Measurements from ENCODE around the gene UNC5B.
"Not testable (repeated sequence)": the region's sequence is repeated elsewhere in the genome, so short reads cannot be mapped to it uniquely, and the experiment has no call there.

Gene UNC5B

GRCh38 chr10:71283876-71284275 is 71.5 kb downstream of the UNC5B start:
- ATAC-seq: no peak
- DNase-seq: no peak

DNA sequence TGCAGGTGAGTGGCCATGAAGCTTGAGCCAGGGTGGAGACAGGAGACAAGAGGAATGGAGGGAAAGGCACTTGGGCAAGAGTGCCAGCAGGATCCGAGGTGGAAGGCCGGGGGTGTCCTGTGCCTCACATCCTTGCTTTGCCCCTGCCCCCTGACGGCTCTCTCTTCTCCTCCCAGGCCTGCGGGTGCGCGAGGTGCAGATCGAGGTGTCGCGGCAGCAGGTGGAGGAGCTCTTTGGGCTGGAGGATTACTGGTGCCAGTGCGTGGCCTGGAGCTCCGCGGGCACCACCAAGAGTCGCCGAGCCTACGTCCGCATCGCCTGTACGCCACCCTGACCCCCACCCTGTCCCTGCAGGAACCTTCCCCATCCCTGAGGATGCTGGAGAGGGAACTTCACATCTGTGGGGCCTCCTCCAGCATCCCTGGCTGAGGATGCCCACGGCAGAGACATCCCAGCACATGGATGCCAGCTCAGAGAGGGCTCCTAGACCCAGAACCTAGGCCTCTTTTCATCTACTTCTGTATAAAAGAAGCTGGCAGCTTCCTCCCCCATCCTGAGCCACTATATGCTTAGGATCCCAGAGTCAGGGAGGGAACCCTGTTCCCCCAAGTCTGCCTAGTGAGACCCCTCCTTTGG is 72.3 kb downstream of the UNC5B start:
- DNase-seq: no peak
- no peak for ATAC-seq

DNA sequence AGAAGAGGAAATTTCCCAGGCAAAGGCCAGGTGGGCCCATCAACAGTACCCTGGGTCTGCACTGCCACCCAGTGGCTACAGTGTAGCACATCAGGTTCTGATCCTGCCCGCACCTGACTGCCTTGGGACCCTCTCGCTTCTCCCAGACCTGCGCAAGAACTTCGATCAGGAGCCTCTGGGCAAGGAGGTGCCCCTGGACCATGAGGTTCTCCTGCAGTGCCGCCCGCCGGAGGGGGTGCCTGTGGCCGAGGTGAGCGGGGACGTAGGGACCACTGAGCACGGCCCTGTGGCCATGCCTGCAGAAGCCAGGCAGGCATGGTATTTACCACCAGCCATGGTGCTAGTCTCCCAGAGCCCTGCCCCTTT is 72.8 kb downstream of the UNC5B start:
- DNase-seq (peak; percentile 52), ATAC-seq (peak; percentile 52)

GRCh38 chr10:71285986-71286385 is 73.6 kb downstream of the UNC5B start:
- DNase-seq (no peak), ATAC-seq (no peak)

- ATAC-seq (no peak), DNase-seq (no peak)
These were observed 74.3 kb downstream of the UNC5B start for GRCh38 chr10:71286521-71287294.

- DNase-seq: no peak
- ATAC-seq: no peak
These were observed 75.1 kb downstream of the UNC5B start for GRCh38 chr10:71287456-71287855.

- ATAC-seq (no peak), DNase-seq (no peak)
These were observed 76.1 kb downstream of the UNC5B start for GRCh38 chr10:71288461-71288860.

DNA sequence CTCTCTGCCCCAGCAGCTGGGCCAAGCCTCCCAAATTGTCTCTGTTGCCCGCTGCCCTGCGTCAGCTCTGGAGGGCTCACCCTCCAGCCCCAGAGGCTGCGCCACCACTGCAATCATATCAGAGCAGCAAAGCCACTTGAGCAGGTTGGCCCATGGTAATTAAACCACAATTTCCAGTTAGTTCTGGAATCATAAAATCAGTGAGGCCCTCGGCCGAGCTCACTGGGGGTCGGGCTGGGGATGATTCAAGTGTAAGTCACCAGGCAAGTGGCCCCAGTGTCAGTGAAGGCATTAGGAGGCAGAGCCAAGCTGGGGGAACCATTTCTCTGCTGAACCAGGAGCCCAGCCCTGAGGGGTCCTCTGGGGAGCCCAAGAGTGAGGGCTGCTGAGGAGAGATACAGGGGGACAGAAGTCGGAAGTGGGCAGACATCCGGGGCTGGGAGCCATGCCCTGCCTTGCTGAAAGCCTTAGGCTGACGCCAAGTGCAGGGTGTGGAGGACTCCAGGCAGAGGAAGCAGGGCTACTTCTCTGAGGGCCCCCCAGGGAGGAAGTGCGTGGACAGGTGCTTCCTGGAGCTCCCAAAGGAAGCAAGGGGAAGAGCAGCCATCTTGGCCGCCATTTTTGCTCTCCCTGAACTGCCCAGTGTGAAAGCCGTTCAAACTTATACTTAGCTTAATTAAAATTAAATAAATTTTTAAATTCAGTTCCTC is 77.2 kb downstream of the UNC5B start:
- ATAC-seq (no peak), DNase-seq (no peak)

DNA sequence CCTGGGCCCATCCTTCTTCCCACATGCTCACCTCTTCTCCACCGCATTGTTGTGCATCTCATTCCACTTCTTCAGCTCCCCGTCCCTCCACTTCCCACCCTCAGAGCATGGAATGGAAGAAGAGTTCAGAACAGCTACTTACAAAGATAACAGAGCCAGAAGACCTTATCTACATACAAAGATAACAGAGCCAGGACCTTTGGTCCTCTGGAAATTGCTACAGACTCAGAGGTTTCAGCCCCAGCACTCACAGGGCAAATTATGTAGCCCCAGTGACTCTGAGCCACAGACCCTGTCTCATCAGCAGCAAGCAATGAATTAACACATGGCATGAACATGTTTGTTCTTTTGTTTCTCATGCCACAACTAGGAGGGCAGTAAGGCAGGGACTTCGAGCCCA is 78.0 kb downstream of the UNC5B start:
- ATAC-seq (no peak), DNase-seq (no peak)

DNA sequence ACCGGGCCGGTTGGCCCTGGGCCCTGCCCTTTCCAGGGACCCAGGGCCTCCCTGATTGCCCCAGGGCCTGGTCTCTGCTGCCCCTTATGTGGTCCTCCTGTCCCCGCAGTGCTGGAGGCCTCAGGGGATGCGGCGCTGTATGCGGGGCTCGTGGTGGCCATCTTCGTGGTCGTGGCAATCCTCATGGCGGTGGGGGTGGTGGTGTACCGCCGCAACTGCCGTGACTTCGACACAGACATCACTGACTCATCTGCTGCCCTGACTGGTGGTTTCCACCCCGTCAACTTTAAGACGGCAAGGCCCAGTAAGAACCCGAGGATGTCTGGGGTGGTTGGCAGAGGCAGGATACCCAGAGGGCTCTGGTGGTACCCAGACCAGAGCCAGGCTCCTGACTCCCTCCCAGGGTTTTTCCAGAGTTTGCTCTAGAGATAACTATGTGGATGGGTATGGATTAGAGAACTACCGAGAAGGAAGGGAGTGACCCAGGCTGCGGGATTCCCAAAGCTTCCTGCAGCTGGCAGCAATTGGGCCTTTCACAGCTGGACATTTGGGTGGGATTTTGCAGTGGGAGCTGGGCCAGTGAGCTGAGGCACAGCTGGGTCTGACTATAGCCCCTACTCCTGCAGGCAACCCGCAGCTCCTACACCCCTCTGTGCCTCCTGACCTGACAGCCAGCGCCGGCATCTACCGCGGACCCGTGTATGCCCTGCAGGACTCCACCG is 78.6 kb downstream of the UNC5B start:
- no peak for DNase-seq
- no peak for ATAC-seq

DNA sequence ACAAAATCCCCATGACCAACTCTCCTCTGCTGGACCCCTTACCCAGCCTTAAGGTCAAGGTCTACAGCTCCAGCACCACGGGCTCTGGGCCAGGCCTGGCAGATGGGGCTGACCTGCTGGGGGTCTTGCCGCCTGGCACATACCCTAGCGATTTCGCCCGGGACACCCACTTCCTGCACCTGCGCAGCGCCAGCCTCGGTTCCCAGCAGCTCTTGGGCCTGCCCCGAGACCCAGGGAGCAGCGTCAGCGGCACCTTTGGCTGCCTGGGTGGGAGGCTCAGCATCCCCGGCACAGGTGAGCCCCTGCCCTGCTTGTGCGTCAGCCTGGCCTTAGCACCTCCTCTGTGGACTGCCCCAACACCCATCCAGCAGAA is 79.1 kb downstream of the UNC5B start:
- ATAC-seq (no peak), DNase-seq (no peak)

GRCh38 chr10:71292624-71293445 is 80.5 kb downstream of the UNC5B start:
- no peak for ATAC-seq
- DNase-seq: no peak

DNA sequence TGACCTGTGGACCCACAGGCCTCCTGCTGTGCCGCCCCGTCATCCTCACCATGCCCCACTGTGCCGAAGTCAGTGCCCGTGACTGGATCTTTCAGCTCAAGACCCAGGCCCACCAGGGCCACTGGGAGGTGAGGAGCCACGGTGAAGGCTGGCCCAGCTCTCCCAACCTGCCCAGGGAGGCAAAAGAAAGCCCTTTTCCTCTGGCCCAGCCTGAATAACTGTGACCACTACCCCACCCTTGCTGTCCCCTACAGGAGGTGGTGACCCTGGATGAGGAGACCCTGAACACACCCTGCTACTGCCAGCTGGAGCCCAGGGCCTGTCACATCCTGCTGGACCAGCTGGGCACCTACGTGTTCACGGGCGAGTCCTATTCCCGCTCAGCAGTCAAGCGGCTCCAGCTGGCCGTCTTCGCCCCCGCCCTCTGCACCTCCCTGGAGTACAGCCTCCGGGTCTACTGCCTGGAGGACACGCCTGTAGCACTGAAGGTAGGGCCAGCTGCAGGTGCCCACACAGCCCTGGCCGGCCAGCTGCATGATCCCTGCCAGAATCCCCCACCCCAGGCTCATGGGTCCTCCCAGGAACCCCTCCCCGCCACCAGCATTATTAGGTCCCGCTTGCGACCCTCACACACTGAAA is 81.2 kb downstream of the UNC5B start:
- ATAC-seq (no peak), DNase-seq (no peak)

GRCh38 chr10:71294091-71294561 is 81.8 kb downstream of the UNC5B start:
- ATAC-seq: no peak

DNA sequence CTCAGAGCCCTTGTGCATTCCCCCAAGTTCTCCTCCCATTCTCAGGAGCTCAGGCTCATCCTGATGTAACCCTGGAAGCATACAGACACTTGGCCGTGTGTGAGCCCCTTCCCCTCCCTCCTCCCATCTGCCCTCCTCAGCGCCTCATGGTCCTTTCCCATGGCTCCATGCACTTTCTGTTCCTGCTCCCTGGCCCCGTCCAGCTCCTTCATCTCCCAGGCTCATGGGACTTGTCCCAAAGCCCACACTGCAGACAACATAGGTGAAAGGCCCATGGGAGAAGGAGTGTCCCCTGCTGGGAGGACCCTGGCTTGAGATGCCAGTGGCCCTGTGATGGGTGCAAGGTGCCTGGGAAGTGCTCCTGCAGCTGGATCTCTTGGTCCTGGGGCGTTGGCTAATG is 82.5 kb downstream of the UNC5B start:
- no peak for ATAC-seq

More at GRCh38 chr10:71294091-71294561, 81.8 kb downstream of the UNC5B start:
- no peak for DNase-seq

DNA sequence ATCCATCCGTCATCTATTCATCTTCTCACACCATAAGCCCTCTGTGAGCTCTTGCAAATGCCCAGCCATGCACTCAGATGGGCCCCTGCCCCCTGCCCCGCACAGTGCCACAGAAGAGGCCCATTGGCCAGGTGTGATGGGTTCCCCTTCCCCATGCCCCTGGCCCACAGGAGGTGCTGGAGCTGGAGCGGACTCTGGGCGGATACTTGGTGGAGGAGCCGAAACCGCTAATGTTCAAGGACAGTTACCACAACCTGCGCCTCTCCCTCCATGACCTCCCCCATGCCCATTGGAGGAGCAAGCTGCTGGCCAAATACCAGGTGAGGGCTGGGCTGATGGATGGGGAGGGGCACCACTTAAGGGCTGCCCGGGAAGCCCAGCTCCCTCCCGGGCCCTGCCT is 83.3 kb downstream of the UNC5B start:
- DNase-seq (no peak), ATAC-seq (no peak)

More for the DNA sequence above, 82.5 kb downstream of the UNC5B start:
- DNase-seq: no peak

DNA sequence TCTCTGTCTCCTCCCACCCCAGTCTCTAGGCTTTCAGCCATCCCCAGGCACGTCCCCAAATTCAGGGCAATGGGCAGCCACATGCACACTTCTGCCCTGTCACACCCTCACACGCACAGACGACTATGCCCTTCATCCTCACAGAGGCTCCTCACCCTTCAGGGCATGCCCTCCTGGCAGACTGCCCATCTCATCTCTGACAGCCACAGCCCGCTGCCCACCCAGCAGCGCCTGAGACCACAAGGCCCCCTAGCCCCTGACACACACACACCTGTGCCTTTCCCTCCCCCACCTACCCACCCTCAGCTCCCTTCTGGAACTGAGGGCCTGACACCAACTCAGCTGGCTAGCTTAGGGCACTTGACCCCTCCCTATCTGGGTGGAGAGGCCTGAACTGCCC is 83.7 kb downstream of the UNC5B start:
- no peak for DNase-seq
- no peak for ATAC-seq

DNA sequence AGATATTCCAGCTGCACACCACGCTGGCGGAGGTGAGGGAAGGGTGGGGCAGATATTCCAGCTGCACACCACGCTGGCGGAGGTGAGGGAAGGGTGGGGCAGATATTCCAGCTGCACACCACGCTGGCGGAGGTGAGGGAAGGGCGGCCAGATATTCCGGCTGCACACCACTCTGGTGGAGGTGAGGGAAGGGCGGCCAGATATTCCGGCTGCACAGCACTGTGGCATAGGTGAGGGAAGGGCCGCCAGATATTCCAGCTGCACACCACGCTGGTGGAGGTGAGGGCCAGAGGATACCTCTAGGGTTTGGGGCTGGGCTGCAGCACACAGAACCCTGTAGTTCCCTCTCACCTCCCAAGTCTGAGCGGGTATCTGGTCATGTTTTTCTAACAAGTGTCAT is 84.4 kb downstream of the UNC5B start:
- DNase-seq, ATAC-seq: not testable (repeated sequence)

DNA sequence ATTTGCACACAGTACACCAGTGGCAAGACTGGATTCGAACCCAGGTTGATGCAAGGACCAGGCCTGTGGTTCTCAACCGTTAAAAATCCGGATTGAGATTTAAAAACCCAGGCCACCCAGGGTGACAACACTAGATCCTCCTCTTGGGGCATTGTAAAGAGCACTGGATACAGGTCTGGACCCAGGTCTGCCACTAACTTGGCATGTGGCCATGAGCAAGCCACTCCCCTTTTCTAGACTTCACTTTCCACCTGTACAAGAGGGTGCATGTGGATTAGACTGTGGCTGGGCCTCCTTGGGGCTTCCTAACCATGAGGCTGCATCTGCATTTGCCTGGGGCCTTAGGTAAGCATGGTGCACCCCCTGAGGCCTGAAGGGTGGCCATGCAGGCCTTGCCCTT is 85.0 kb downstream of the UNC5B start:
- no peak for DNase-seq
- ATAC-seq: no peak

GRCh38 chr10:71299071-71299785 is 86.9 kb downstream of the UNC5B start:
- no peak for DNase-seq
- no peak for ATAC-seq
